Astrocyte (in vitro differentiated cells and primary cell): Measurements from ENCODE around the gene NEK3. TPM values are rescaled to one million over a fixed set of nuclear protein-coding genes. Genes with fewer than 3 reads are reported as not detected.
"Not testable (repeated sequence)": the region's sequence is repeated elsewhere in the genome, so short reads cannot be mapped to it uniquely, and the experiment has no call there.

Source experiments
- DNase-seq: peaks from one replicate; pipeline ENCODE4 v3.0.0-alpha.2; 2010; ENCODE audit warnings: low read depth
- FAIRE-seq: peaks from 2 replicates; lab custom pipeline; 2011; peaks lifted over from hg19 to GRCh38; lab: Jason Lieb, UNC
- H2AFZ ChIP-seq: 2 replicates; pipeline ENCODE4 v1.6.0; 2012; ENCODE audit warnings: low read depth, low read length, inconsistent platforms
- H3K27ac ChIP-seq: 2 replicates; pipeline ENCODE4 v1.5.1; 2011; ENCODE audit warnings: low read depth, low read length, inconsistent platforms
- H3K27me3 ChIP-seq: 2 replicates; pipeline ENCODE4 v1.6.0; 2011; ENCODE audit warnings: low read length, inconsistent platforms; ENCODE audit not compliant: insufficient read depth
- H3K36me3 ChIP-seq: 2 replicates; pipeline ENCODE4 v1.5.1; 2011; ENCODE audit warnings: low read length, inconsistent platforms; ENCODE audit not compliant: insufficient read depth
- H3K4me1 ChIP-seq: 2 replicates; pipeline ENCODE4 v1.5.1; 2011; ENCODE audit warnings: low read length, inconsistent platforms; ENCODE audit not compliant: insufficient read depth
- H3K4me2 ChIP-seq: 2 replicates; pipeline ENCODE4 v1.6.0; 2012; ENCODE audit warnings: low read length, inconsistent platforms
- H3K4me3 ChIP-seq: 2 replicates; pipeline ENCODE4 v1.5.1; 2011; ENCODE audit warnings: low read depth, mild to moderate bottlenecking, low read length, inconsistent platforms; ENCODE audit not compliant: insufficient read depth
- H3K79me2 ChIP-seq: 2 replicates; pipeline ENCODE4 v1.6.0; 2012; ENCODE audit warnings: mild to moderate bottlenecking, low read length, inconsistent platforms; ENCODE audit not compliant: insufficient read depth
- H3K9ac ChIP-seq: 2 replicates; pipeline ENCODE4 v1.6.0; 2012; ENCODE audit warnings: mild to moderate bottlenecking, low read length, inconsistent platforms
- H3K9me3 ChIP-seq: 2 replicates; pipeline ENCODE4 v1.5.1; 2012; ENCODE audit warnings: low read depth, mild to moderate bottlenecking, low read length, inconsistent platforms; ENCODE audit not compliant: insufficient read depth
- H4K20me1 ChIP-seq: 2 replicates; pipeline ENCODE4 v1.6.0; 2012; ENCODE audit warnings: low read length, inconsistent platforms; ENCODE audit not compliant: insufficient read depth
- H3K27ac Mint-ChIP-seq: one replicate; pipeline ENCODE4 v1.8.0; 2021; ENCODE audit warnings: mild to moderate bottlenecking, mixed read lengths; ENCODE audit not compliant: unreplicated experiment
- H3K27me3 Mint-ChIP-seq: one replicate; pipeline ENCODE4 v1.8.0; 2021; ENCODE audit warnings: low read depth, mixed read lengths; ENCODE audit not compliant: unreplicated experiment
- H3K36me3 Mint-ChIP-seq: one replicate; pipeline ENCODE4 v1.8.0; 2021; ENCODE audit warnings: low read depth, mixed read lengths; ENCODE audit not compliant: unreplicated experiment
- H3K4me1 Mint-ChIP-seq: one replicate; pipeline ENCODE4 v1.8.0; 2021; ENCODE audit warnings: low read depth, mixed read lengths; ENCODE audit not compliant: unreplicated experiment
- H3K4me3 Mint-ChIP-seq: one replicate; pipeline ENCODE4 v1.8.0; 2021; ENCODE audit warnings: mild to moderate bottlenecking, moderate library complexity, mixed read lengths; ENCODE audit not compliant: unreplicated experiment
- H3K9me3 Mint-ChIP-seq: one replicate; pipeline ENCODE4 v1.8.0; 2021; ENCODE audit warnings: mild to moderate bottlenecking, mixed read lengths; ENCODE audit not compliant: unreplicated experiment
- EZH2 ChIP-seq: IDR thresholded peaks from 2 replicates; pipeline ENCODE4 v1.6.1; 2012; ENCODE audit warnings: mild to moderate bottlenecking, low read length, inconsistent platforms; ENCODE audit not compliant: insufficient read depth
- total RNA-seq: library from RNA; stranded (reverse); gene quantifications from 2 replicates; pipeline ENCODE4 v1.2.1, GENCODE V29; 2021
- TF ChIP-seq, protein P1 (sequence below): IDR thresholded peaks from 2 replicates; pipeline ENCODE4 v1.5.1; 2011; ENCODE audit warnings: low read depth, mild to moderate bottlenecking, inconsistent platforms, low read length, moderate library complexity; ENCODE audit not compliant: insufficient read depth

NEK3 gene
- total RNA-seq, 1 donor from 2014 or later, result 13.9 TPM

DNA sequence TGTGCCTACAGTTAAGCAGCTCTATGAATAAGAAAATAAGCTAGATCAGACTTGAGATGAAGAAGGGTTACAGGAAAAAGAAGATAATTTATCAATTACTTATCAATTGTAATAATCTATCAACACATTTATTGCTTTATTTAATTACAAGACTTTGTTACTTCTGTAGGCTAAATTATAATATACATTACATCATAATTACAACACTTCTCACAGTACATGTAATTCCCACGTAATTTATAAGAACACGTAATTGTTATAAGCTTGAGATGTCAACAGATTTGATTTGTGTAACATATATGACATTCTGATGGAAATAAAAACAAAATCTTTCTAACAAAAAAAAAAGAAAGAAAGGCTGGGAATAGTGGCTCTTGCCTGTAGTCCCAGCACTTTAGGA lies 67.3 kb downstream of the NEK3 start:
- no peaks in the 10 kb centered on the region for H3K4me1 Mint-ChIP-seq
- H3K27ac Mint-ChIP-seq, result no peak overlapping the region

DNA sequence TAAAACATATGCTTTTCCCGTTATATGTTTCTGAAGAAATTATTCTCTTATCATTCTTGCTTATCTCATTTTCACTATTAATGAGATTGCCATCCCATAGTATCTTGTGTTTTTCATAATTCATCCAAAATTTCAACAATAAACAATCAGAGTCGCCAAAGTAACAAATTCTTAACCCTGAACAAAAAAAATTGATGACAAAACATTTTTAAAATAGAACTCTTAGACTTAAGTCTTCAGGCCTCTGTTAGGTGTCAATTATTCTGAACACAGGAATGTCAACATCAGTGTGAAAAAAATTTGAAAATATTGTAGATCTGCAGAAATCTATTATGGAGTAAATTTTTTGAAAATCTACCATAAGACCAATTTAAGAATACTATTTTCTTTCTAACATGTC lies 67.9 kb downstream of the NEK3 start:
- Histone ChIP-seq H3K79me2 (no peaks in the 10 kb centered on the region), H3K27ac (no peak overlapping the region), H3K9ac (no peak overlapping the region), H3K4me2 (no peak overlapping the region), H3K4me3 (no peak overlapping the region), H3K36me3 (no peaks in the 10 kb centered on the region), H4K20me1 (no peaks in the 10 kb centered on the region), H3K9me3 (no peaks in the 10 kb centered on the region), H3K27me3 (no peaks in the 10 kb centered on the region), H3K4me1 (no peaks in the 10 kb centered on the region), H2AFZ (no peak overlapping the region)
- Mint-ChIP-seq H3K27ac (no peak overlapping the region), H3K9me3 (no peaks in the 10 kb centered on the region), H3K36me3 (peaks cover 3% of the 10 kb centered on the region), H3K27me3 (no peaks in the 10 kb centered on the region), H3K4me3 (no peak overlapping the region), H3K4me1 (no peaks in the 10 kb centered on the region)
- no peak for FAIRE-seq
- DNase-seq, result no peak
- TF ChIP-seq, protein P1, sequence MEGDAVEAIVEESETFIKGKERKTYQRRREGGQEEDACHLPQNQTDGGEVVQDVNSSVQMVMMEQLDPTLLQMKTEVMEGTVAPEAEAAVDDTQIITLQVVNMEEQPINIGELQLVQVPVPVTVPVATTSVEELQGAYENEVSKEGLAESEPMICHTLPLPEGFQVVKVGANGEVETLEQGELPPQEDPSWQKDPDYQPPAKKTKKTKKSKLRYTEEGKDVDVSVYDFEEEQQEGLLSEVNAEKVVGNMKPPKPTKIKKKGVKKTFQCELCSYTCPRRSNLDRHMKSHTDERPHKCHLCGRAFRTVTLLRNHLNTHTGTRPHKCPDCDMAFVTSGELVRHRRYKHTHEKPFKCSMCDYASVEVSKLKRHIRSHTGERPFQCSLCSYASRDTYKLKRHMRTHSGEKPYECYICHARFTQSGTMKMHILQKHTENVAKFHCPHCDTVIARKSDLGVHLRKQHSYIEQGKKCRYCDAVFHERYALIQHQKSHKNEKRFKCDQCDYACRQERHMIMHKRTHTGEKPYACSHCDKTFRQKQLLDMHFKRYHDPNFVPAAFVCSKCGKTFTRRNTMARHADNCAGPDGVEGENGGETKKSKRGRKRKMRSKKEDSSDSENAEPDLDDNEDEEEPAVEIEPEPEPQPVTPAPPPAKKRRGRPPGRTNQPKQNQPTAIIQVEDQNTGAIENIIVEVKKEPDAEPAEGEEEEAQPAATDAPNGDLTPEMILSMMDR, result no peak
- no peak for TF ChIP-seq EZH2

More for the DNA sequence above, 67.3 kb downstream of the NEK3 start:
- DNase-seq (no peak), FAIRE-seq (no peak)
- no peaks in the 10 kb centered on the region for H3K9me3 Mint-ChIP-seq
- H3K4me3 Mint-ChIP-seq, result no peak overlapping the region
- peaks cover 3% of the 10 kb centered on the region for H3K36me3 Mint-ChIP-seq
- no peak overlapping the region for H3K27ac ChIP-seq
- no peak overlapping the region for H3K4me3 ChIP-seq
- no peaks in the 10 kb centered on the region for H3K36me3 ChIP-seq
- H2AFZ ChIP-seq, result no peak overlapping the region
- no peaks in the 10 kb centered on the region for H3K79me2 ChIP-seq
- TF ChIP-seq EZH2, result no peak
- TF ChIP-seq, protein P1, result no peak
- H4K20me1 ChIP-seq, result no peaks in the 10 kb centered on the region
- no peaks in the 10 kb centered on the region for H3K27me3 Mint-ChIP-seq
- H3K4me1 ChIP-seq, result no peaks in the 10 kb centered on the region
- H3K27me3 ChIP-seq, result no peaks in the 10 kb centered on the region
- H3K9ac ChIP-seq, result no peak overlapping the region
- H3K4me2 ChIP-seq, result no peak overlapping the region
- H3K9me3 ChIP-seq, result no peaks in the 10 kb centered on the region

DNA sequence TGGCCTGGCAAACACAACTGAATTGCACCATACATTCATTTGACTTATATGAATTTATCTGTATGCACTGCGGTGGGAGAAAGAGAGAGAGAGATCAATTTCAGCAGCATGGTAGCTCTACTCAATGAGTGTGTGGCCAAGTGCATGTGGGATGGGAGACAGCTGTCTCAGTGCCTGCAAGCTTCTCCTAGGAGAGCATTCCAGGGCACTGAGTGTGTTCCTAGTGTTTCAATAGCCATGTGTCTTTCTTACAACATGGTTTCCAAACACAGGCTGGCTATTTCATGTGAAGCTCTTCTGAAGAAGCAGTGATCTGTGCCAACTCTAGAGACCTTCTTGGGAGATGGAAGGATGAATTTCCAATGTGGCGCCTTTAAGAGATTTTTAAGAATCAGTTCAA lies 74.0 kb downstream of the NEK3 start:
- Histone ChIP-seq H3K9me3 (no peaks in the 10 kb centered on the region), H4K20me1 (no peaks in the 10 kb centered on the region), H3K27ac (no peak overlapping the region), H2AFZ (no peak overlapping the region), H3K9ac (no peak overlapping the region), H3K79me2 (no peaks in the 10 kb centered on the region), H3K27me3 (no peaks in the 10 kb centered on the region), H3K4me3 (no peak overlapping the region), H3K4me2 (no peak overlapping the region), H3K36me3 (no peaks in the 10 kb centered on the region), H3K4me1 (no peaks in the 10 kb centered on the region)
- Mint-ChIP-seq H3K9me3 (no peaks in the 10 kb centered on the region), H3K27me3 (no peaks in the 10 kb centered on the region), H3K27ac (no peak overlapping the region), H3K36me3 (peaks cover 3% of the 10 kb centered on the region), H3K4me3 (no peak overlapping the region), H3K4me1 (peaks cover 5% of the 10 kb centered on the region)
- TF ChIP-seq, protein P1, result no peak
- no peak for TF ChIP-seq EZH2
- FAIRE-seq (no peak), DNase-seq (peak; percentile 49)

DNA sequence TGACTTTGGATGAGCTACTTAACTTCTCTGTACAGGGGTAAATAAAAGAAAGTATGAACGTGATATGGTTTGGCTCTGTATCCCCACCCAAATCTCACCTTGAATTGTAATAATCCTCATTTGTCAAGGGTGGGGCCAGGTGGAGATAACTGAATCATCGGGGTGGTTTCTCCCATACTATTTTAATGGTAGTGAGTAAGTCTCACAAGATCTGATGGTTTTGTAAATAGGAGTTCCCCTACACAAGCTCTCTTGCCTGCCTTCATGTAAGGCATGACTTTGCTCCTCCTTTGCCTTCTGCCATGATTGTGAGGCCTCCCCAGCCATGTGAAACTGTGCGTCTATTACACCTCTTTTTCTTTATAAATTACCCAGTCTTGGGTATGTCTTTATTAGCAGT lies 74.4 kb downstream of the NEK3 start:
- H3K4me1 Mint-ChIP-seq, H3K9me3 Mint-ChIP-seq, H3K27me3 Mint-ChIP-seq, H3K27ac ChIP-seq, DNase-seq, H2AFZ ChIP-seq, H3K9ac ChIP-seq, H3K36me3 ChIP-seq, FAIRE-seq, H4K20me1 ChIP-seq, H3K4me3 ChIP-seq, H3K36me3 Mint-ChIP-seq, H3K27ac Mint-ChIP-seq, H3K4me1 ChIP-seq, H3K9me3 ChIP-seq, H3K4me2 ChIP-seq, H3K27me3 ChIP-seq, H3K4me3 Mint-ChIP-seq, H3K79me2 ChIP-seq: not testable (repeated sequence)
